Transverse colon (tissue), 4 donors: ENCODE results near the gene PIANP. TPM values are rescaled to one million over a fixed set of nuclear protein-coding genes. Genes with fewer than 3 reads are reported as not detected.

Experiments
- DNase-seq: peaks from one replicate; pipeline ENCODE4 v3.0.0-alpha.2; 2019
- H3K27ac ChIP-seq, 4 donors: fragments of 200-600 bp; sonication (generic); 2 replicates each; pipeline ENCODE4 v1.5.1; 2016 to 2018; ENCODE audit warnings: inconsistent platforms in 4 of 4
- H3K27me3 ChIP-seq: fragments of 200-600 bp; sonication (generic); 2 replicates; pipeline ENCODE4 v1.5.1; 2017; ENCODE audit warnings: inconsistent platforms
- H3K36me3 ChIP-seq, 4 donors: fragments of 200-600 bp; sonication (generic); 2 replicates each; pipeline ENCODE4 v1.5.1; 2017 to 2019; ENCODE audit warnings: inconsistent platforms in 4 of 4
- H3K4me1 ChIP-seq, 4 donors: fragments of 200-600 bp; sonication (generic); 2 replicates each; pipeline ENCODE4 v1.5.1; 2017 to 2020; ENCODE audit warnings: inconsistent platforms in 4 of 4
- H3K4me3 ChIP-seq, 4 donors: fragments of 200-600 bp; sonication (generic); 1 replicate in 1 of 4; 2 replicates in 3 of 4; pipeline versions ENCODE4 v1.5.1 to v1.6.1; 2017 to 2019; ENCODE audit warnings: inconsistent platforms in 4 of 4
- H3K9me3 ChIP-seq, 2 donors: fragments of 200-600 bp; sonication (generic); 2 replicates each; pipeline ENCODE4 v1.5.1; 2017 to 2019; ENCODE audit warnings: inconsistent platforms in 2 of 2
- CTCF ChIP-seq, 5 experiments: fragments of 200-600 bp in 3 of 5; fragments of 450-650 bp in 2 of 5; sonication (generic) in 3 of 5; IDR thresholded peaks; 1 replicate in 2 of 5; 2 replicates in 3 of 5; pipeline ENCODE4 v1.5.1; 2016 to 2017; ENCODE audit warnings: antibody characterized with exemption in 5 of 5, inconsistent platforms in 3 of 5, mild to moderate bottlenecking in 2 of 5, moderate library complexity in 1 of 5
- EP300 ChIP-seq: sonication (generic); formaldehyde crosslinking; IDR thresholded peaks from one replicate; pipeline ENCODE4 v1.6.1; 2017; ENCODE audit warnings: antibody characterized with exemption, low read depth
- POLR2A ChIP-seq: fragments of 450-650 bp; IDR thresholded peaks from one replicate; pipeline ENCODE4 v1.6.1; 2016; ENCODE audit warnings: antibody characterized with exemption, mild to moderate bottlenecking, moderate library complexity
- POLR2AphosphoS5 ChIP-seq, 3 donors: sonication (generic); formaldehyde crosslinking; IDR thresholded peaks; one replicate each; pipeline ENCODE4 v1.6.1; 2016; ENCODE audit warnings: antibody characterized with exemption in 3 of 3
- WGBS, 2 donors: methylation state at CpG; one replicate each; pipeline ENCODE4 v1.1.5; 2018; ENCODE audit warnings: low coverage in 1 of 2; 5-methylcytosine and 5-hydroxymethylcytosine counted together
- in situ Hi-C, 4 donors: fragments of 200-750 bp; cut with MboI; loops; one replicate each; pipeline versions ENCODE4 v1.15.0 to v1.15.1; 2017; ENCODE audit warnings: low sequenced_read_pairs in 3 of 4, low pct_ligation_motif_present in 1 of 4, low pct_unique_long_range_greater_than_20kb in 1 of 4
- intact Hi-C: fragments of 100-400 bp; cut with DNase I; formaldehyde crosslinking; loops from one replicate; pipeline ENCODE4 v1.15.1; 2023; ENCODE audit warnings: low total_unique reads
- total RNA-seq, 4 donors: library from RNA; depleted of rRNA; stranded (reverse); fragments of >200 nt; gene quantifications; one replicate each; pipeline ENCODE4 v1.1.0, GENCODE V29; 2016

PIANP gene
- total RNA-seq, 4 donors from 2014 or later = 0.64 TPM; not detected in 3

- Histone ChIP-seq H3K4me1 (no peaks in the 10 kb centered on the region), H3K9me3 (no peaks in the 10 kb centered on the region), H3K27me3 (no peaks in the 10 kb centered on the region), H3K4me3 (no peak overlapping the region), H3K36me3 (peaks cover 0 to 15% (median 8%) of the 10 kb centered on the region in 4 donors), H3K27ac (peak overlapping the region in 2 of 4 donors; percentile 17 to 20)
- in situ Hi-C loops (loop anchor here in 2 of 4 donors (25.0 kb wide), 1 partner anchor 102 kb away; the partner anchor contains the start of genes GNB3 (in 2 of the 2) and P3H3 (in 2 of the 2)), intact Hi-C loops (loop anchor here (5.0 kb wide), 1 partner anchor 92 kb away; the partner anchor contains the start of gene P3H3)
- 33 to 88% methylated on average over 2 to 8 of the region's 8 CpGs for WGBS, 2 donors
- TF ChIP-seq CTCF (IDR thresholded peaks at IDR 0.05) (peak; percentile 62 to 74 (median 69)), POLR2AphosphoS5 (IDR thresholded peaks at IDR 0.05) (no peak)
- peak; percentile 69 for DNase-seq
These were observed 35.0 kb upstream of the PIANP start for GRCh38 chr12:6735448-6736191.

DNA sequence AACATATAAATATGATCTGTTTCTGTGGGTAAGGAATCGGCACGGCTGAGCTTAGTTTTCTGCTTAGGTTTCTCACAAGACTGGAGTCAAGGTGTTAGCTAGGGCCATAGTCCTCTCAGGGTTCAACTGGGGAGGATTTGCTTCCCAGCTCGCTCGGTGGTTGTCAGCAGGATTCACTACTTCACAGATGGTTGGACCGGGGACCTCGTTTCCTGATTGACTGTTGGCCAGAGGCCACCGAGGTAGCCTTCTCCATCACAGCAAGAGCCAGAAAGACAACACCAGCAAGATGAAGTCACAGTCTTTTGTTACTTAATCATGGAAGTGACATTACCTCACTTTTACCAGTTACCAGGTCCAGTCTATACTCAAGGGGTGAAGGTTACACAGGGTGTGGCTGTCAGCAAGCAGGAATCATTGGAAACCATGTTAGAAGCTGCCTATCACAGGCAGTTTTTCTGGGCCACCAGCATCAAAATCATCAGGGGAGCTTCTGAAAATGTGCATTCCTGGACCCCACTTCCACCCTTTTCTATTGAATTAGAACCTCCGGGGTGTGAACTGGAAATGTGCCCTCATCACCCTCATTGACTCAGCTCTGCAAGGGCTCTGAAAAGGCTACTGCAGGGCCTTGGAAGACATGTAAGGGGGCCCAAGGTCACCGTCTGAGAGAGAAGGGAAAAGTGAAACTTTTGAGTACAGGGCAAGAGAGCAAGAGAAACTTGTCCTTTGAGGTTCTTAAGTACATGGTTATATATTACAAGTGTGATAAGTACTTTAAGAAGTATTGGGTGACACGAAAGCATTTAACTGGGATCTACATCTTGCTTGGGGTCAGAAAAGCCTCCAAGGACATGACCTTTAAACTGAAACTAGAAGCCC is 34.1 kb upstream of the PIANP start:
- Histone ChIP-seq H3K27ac (peak overlapping the region in 1 of 4 donors; percentile 2), H3K27me3 (no peaks in the 10 kb centered on the region), H3K4me1 (no peaks in the 10 kb centered on the region), H3K9me3 (no peaks in the 10 kb centered on the region), H3K36me3 (peaks cover 0 to 23% (median 13%) of the 10 kb centered on the region in 4 donors), H3K4me3 (no peak overlapping the region)
- DNase-seq = no peak
- no peak for TF ChIP-seq POLR2A
- TF ChIP-seq POLR2AphosphoS5 (IDR thresholded peaks at IDR 0.05) = no peak
- TF ChIP-seq EP300 = no peak
- TF ChIP-seq CTCF (IDR thresholded peaks at IDR 0.05) = no peak
- in situ Hi-C loops = loop anchor here in 2 of 4 donors (25.0 kb wide), 1 partner anchor 103 kb away; the partner anchor contains the start of genes GNB3 (in 2 of the 2) and P3H3 (in 2 of the 2)
- WGBS, 2 donors = 81 to 85% methylated on average over 4 to 10 of the region's 10 CpGs
- intact Hi-C loops = loop anchor here (5.0 kb wide), 1 partner anchor 93 kb away; the partner anchor contains the start of gene P3H3

DNA sequence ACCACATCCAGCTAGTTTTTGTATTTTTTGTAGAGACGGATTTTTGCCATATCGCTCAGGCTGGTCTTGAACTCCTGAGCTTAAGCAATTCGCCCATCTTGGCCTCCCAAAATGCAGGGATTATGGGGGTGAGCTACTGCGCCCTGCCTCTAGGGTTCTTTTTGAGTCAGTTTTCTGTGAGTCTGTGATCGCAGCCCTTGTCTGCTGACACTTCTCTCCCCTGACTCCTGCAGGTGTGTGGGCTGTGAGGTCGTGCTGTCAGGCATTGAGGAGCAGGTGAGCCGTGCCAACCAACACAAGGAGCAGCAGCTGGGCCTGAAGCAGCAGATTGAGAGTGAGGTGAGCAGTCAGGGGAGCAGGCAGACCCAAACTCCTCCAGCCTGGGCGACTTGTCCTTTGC is 29.6 kb upstream of the PIANP start:
- Histone ChIP-seq H3K27me3 (no peaks in the 10 kb centered on the region), H3K9me3 (no peaks in the 10 kb centered on the region), H3K4me1 (peaks cover 0 to under 1% (median under 1%) of the 10 kb centered on the region in 4 donors), H3K27ac (no peak overlapping the region), H3K4me3 (no peak overlapping the region), H3K36me3 (peaks cover 0 to 40% (median 18%) of the 10 kb centered on the region in 4 donors)
- intact Hi-C loops = no loop called here
- DNase-seq = no peak
- in situ Hi-C loops = loop anchor here in 2 of 4 donors (25.0 kb wide), 1 partner anchor 107 kb away; the partner anchor contains the start of genes GNB3 (in 2 of the 2) and P3H3 (in 2 of the 2)
- WGBS, 2 donors = 87 to 100% methylated on average over 1 to 8 of the region's 8 CpGs
- TF ChIP-seq EP300 (no peak), POLR2AphosphoS5 (IDR thresholded peaks at IDR 0.05) (no peak), POLR2A (no peak), CTCF (IDR thresholded peaks at IDR 0.05) (no peak)

- DNase-seq = no peak
- H3K4me3 ChIP-seq = no peak overlapping the region
- TF ChIP-seq POLR2AphosphoS5 (IDR thresholded peaks at IDR 0.05) (no peak), CTCF (IDR thresholded peaks at IDR 0.05) (no peak), EP300 (no peak), POLR2A (no peak)
- H3K36me3 ChIP-seq = peaks cover 0 to 40% (median 18%) of the 10 kb centered on the region in 4 donors
- H3K27ac ChIP-seq = no peak overlapping the region
- H3K27me3 ChIP-seq = no peaks in the 10 kb centered on the region
- intact Hi-C loops = no loop called here
- peaks cover 5 to 10% (median 9%) of the 10 kb centered on the region in 4 donors for H3K4me1 ChIP-seq
- no peaks in the 10 kb centered on the region for H3K9me3 ChIP-seq
- 95 to 97% methylated on average over 13 to 18 of the region's 18 CpGs for WGBS, 2 donors
- in situ Hi-C loops = loop anchor here in 2 of 4 donors (25.0 kb wide), 1 partner anchor 108 kb away; the partner anchor contains the start of genes GNB3 (in 2 of the 2) and P3H3 (in 2 of the 2)
These were observed 28.6 kb upstream of the PIANP start for GRCh38 chr12:6729186-6729585.
